ENCODE measurements around the gene ACAA2. TPM values are rescaled to one million over a fixed set of nuclear protein-coding genes. Genes with fewer than 3 reads are reported as not detected.
"Not testable (repeated sequence)": the region's sequence is repeated elsewhere in the genome, so short reads cannot be mapped to it uniquely, and the experiment has no call there.

ACAA2 gene
- total and polyA plus RNA-seq, 5 donors from 2014 or later, result 16.1 to 91.9 (median 69.6) TPM

DNA sequence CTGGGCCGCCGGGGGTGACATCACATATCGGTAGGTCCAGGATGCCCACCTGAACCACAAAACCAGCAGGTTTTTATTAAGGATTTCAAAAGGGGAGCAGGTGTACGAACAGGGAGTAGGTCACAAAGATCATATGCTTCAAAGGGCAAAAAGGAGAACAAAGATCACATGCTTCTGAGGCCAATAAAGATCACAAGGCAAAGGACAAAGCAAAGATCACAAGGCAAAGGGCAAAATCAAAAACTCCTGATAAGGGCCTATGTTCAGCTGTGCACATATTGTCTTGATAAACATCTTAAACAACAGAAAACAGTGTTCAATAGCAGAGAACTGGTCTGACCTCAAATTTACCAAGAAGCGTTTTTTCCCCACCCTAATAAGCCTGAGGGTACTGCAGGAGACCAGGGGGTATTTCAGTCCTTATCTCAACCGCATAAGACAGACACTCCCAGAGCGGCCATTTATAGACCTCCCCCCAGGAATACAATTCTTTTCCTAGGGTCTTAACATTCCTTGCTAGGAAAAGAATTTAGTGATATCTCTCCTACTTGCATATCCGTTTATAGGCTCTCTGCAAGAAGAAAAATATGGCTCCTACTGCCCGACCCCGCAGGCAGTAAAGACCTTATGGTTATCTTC, 4.7 kb downstream of the ACAA2 start:
- not testable (repeated sequence) for H3K9me3 ChIP-seq (ENCODE audit: control insufficient read depth in 2 of 2, low read length in 2 of 2)

DNA sequence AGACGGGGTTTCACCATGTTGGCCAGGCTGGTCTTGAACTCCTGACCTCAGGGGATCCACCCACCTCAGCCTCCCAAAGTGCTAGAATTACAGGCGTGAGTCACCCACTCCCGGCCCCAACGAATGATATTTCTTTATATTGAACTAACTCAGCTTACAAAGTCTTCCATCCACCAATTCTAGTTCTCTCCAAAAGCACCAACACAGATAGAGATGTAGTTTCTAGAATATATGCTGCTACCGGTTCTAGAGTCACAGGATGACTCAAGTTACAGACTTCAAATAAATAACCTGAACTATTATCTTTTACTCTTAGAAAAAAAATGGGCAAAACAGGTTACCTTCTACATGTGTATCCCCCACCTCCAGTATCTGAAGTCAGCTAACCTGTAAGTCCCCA, 9.2 kb downstream of the ACAA2 start:
- no peaks in the 10 kb centered on the region for H3K27me3 Mint-ChIP-seq
- no peak for ATAC-seq (ENCODE audit: low read depth in 2 of 2)
- Histone ChIP-seq H3K9me3 (ENCODE audit: control insufficient read depth in 2 of 2, low read length in 2 of 2) (no peaks in the 10 kb centered on the region), H3K4me3 (ENCODE audit: low read depth, low read length) (no peak overlapping the region), H3K27ac (ENCODE audit: insufficient read depth, low read length, poor library complexity, severe bottlenecking) (no peak overlapping the region), H3K4me1 (ENCODE audit: control insufficient read depth, insufficient read depth, low read length, poor library complexity, severe bottlenecking) (no peaks in the 10 kb centered on the region), H3K27me3 (ENCODE audit: control insufficient read depth, insufficient read depth, low read length) (no peaks in the 10 kb centered on the region), H3K36me3 (ENCODE audit: control insufficient read depth, insufficient read depth, low read length) (peaks cover 9% of the 10 kb centered on the region)
- no peak overlapping the region for H3K4me3 Mint-ChIP-seq
- peaks cover 25 to 45% (median 32%) of the 10 kb centered on the region in 4 donors for H3K4me1 Mint-ChIP-seq
- peaks cover 0 to 9% (median 3%) of the 10 kb centered on the region in 7 donors for H3K9me3 Mint-ChIP-seq
- peaks cover 32% of the 10 kb centered on the region for H3K36me3 Mint-ChIP-seq
- H3K27ac Mint-ChIP-seq, result peak overlapping the region in 1 of 3 donors; percentile 33
- peak in 1 of 3 donors; percentile 20 for DNase-seq

More for the DNA sequence above, 4.7 kb downstream of the ACAA2 start:
- Mint-ChIP-seq H3K9me3 (peaks cover 0 to 18% (median 9%) of the 10 kb centered on the region in 7 donors), H3K36me3 (peaks cover 27% of the 10 kb centered on the region), H3K4me1 (peaks cover 45 to 62% (median 50%) of the 10 kb centered on the region in 4 donors), H3K4me3 (peak overlapping the region in 2 of 4 donors; percentile 22 to 44)
- H3K4me3 ChIP-seq (ENCODE audit: low read depth, low read length); H3K27ac Mint-ChIP-seq; DNase-seq; ATAC-seq (ENCODE audit: low read depth in 2 of 2); H3K27me3 ChIP-seq (ENCODE audit: control insufficient read depth, insufficient read depth, low read length); H3K27me3 Mint-ChIP-seq; H3K36me3 ChIP-seq (ENCODE audit: control insufficient read depth, insufficient read depth, low read length); H3K27ac ChIP-seq (ENCODE audit: insufficient read depth, low read length, poor library complexity, severe bottlenecking): not testable (repeated sequence)
- peaks cover 22% of the 10 kb centered on the region for H3K4me1 ChIP-seq (ENCODE audit: control insufficient read depth, insufficient read depth, low read length, poor library complexity, severe bottlenecking)

DNA sequence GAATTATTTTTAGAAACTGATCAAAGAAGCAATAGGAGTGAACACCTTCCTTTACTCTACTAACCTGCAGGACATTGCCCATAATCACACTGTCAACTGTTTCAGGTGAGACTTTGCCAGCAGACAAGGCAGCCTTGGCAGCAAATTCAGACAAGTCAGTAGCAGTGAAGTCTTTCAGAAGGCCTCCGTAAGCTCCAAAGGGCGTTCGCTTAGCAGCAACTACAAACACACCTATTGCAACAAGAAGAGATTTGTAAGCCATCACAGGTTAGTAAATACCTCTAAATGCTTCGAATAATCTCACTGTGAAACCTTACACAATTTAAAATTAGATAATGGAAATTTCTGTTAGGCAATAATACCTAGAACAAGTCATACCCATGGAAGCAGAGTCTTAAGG, 10.7 kb downstream of the ACAA2 start:
- H3K27me3 ChIP-seq (ENCODE audit: control insufficient read depth, insufficient read depth, low read length), result no peaks in the 10 kb centered on the region
- no peak for DNase-seq
- no peak overlapping the region for H3K4me3 ChIP-seq (ENCODE audit: low read depth, low read length)
- H3K27ac Mint-ChIP-seq, result no peak overlapping the region
- H3K4me1 Mint-ChIP-seq, result peaks cover 27 to 39% (median 28%) of the 10 kb centered on the region in 4 donors
- no peak overlapping the region for H3K27ac ChIP-seq (ENCODE audit: insufficient read depth, low read length, poor library complexity, severe bottlenecking)
- peaks cover 0 to 1% (median 0%) of the 10 kb centered on the region in 7 donors for H3K9me3 Mint-ChIP-seq
- no peak overlapping the region for H3K4me3 Mint-ChIP-seq
- H3K36me3 ChIP-seq (ENCODE audit: control insufficient read depth, insufficient read depth, low read length), result peaks cover 9% of the 10 kb centered on the region
- H3K27me3 Mint-ChIP-seq, result no peaks in the 10 kb centered on the region
- no peak for ATAC-seq (ENCODE audit: low read depth in 2 of 2)
- peaks cover 29% of the 10 kb centered on the region for H3K36me3 Mint-ChIP-seq
- no peaks in the 10 kb centered on the region for H3K9me3 ChIP-seq (ENCODE audit: control insufficient read depth in 2 of 2, low read length in 2 of 2)
- H3K4me1 ChIP-seq (ENCODE audit: control insufficient read depth, insufficient read depth, low read length, poor library complexity, severe bottlenecking), result no peaks in the 10 kb centered on the region

DNA sequence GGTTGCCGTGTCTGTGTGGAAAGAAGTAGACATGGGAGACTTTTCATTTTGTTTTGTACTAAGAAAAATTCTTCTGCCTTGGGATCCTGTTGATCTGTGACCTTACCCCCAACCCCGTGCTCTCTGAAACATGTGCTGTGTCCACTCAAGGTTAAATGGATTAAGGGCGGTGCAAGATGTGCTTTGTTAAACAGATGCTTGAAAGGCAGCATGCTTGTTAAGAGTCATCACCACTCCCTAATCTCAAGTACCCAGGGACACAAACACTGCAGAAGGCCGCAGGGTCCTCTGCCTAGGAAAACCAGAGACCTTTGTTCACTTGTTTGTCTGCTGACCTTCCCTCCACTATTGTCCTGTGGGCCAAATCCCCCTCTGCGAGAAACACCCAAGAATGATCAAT, 12.8 kb downstream of the ACAA2 start:
- not testable (repeated sequence) for DNase-seq; ATAC-seq (ENCODE audit: low read depth in 2 of 2); H3K27me3 Mint-ChIP-seq; H3K27ac Mint-ChIP-seq; H3K4me1 ChIP-seq (ENCODE audit: control insufficient read depth, insufficient read depth, low read length, poor library complexity, severe bottlenecking); H3K27ac ChIP-seq (ENCODE audit: insufficient read depth, low read length, poor library complexity, severe bottlenecking); H3K9me3 ChIP-seq (ENCODE audit: control insufficient read depth in 2 of 2, low read length in 2 of 2); H3K4me3 ChIP-seq (ENCODE audit: low read depth, low read length); H3K9me3 Mint-ChIP-seq; H3K27me3 ChIP-seq (ENCODE audit: control insufficient read depth, insufficient read depth, low read length); H3K4me3 Mint-ChIP-seq
- Mint-ChIP-seq H3K4me1 (peaks cover 19 to 23% (median 21%) of the 10 kb centered on the region in 4 donors), H3K36me3 (peaks cover 35% of the 10 kb centered on the region)
- H3K36me3 ChIP-seq (ENCODE audit: control insufficient read depth, insufficient read depth, low read length), result peaks cover 22% of the 10 kb centered on the region

DNA sequence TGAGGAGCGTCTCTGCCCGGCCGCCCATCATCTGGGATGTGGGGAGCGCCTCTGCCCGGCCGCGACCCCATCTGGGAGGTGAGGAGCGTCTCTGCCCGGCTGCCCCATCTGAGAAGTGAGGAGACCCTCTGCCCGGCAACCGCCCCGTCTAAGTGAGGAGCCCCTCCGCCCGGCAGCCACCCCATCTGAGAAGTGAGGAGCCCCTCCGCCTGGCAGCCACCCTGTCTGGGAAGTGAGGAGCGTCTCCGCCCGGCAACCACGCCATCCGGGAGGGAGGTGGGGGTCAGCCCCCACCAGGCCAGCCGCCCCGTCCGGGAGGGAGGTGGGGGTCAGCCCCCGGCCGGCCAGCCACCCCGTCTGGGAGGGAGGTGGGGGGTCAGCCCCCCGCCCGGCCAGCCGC, 13.5 kb downstream of the ACAA2 start:
- peaks cover 12 to 19% (median 15%) of the 10 kb centered on the region in 4 donors for H3K4me1 Mint-ChIP-seq
- not testable (repeated sequence) for H3K27ac Mint-ChIP-seq; H3K9me3 Mint-ChIP-seq; H3K4me3 Mint-ChIP-seq; H3K4me1 ChIP-seq (ENCODE audit: control insufficient read depth, insufficient read depth, low read length, poor library complexity, severe bottlenecking); DNase-seq; H3K27ac ChIP-seq (ENCODE audit: insufficient read depth, low read length, poor library complexity, severe bottlenecking); H3K27me3 ChIP-seq (ENCODE audit: control insufficient read depth, insufficient read depth, low read length); H3K4me3 ChIP-seq (ENCODE audit: low read depth, low read length); H3K9me3 ChIP-seq (ENCODE audit: control insufficient read depth in 2 of 2, low read length in 2 of 2); ATAC-seq (ENCODE audit: low read depth in 2 of 2); H3K27me3 Mint-ChIP-seq
- peaks cover 39% of the 10 kb centered on the region for H3K36me3 Mint-ChIP-seq
- H3K36me3 ChIP-seq (ENCODE audit: control insufficient read depth, insufficient read depth, low read length), result peaks cover 27% of the 10 kb centered on the region

DNA sequence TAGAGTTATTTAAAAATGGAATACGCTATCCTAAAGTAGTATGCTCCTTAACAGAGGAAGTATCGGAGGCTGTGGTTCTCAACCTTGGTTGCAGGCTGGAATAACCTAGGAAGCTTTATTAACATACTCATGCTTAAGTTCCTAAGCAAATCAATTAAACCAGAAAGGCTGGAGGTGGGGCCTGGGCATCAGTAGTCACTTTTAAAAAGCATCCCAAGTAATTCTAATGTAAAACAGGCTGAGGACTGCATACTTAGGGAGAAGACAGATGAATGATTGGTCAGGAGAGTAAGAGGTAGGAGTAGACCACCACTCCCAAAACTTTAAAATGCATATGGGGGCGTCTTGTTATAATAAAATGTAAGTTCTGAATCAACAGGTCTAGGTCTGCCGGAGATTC, 15.3 kb downstream of the ACAA2 start:
- Mint-ChIP-seq H3K9me3 (no peaks in the 10 kb centered on the region), H3K4me1 (peaks cover 0 to 5% (median 3%) of the 10 kb centered on the region in 4 donors), H3K27ac (no peak overlapping the region), H3K36me3 (peaks cover 35% of the 10 kb centered on the region), H3K4me3 (no peak overlapping the region), H3K27me3 (no peaks in the 10 kb centered on the region)
- Histone ChIP-seq H3K27ac (ENCODE audit: insufficient read depth, low read length, poor library complexity, severe bottlenecking) (no peak overlapping the region), H3K4me3 (ENCODE audit: low read depth, low read length) (no peak overlapping the region), H3K9me3 (ENCODE audit: control insufficient read depth in 2 of 2, low read length in 2 of 2) (no peaks in the 10 kb centered on the region), H3K27me3 (ENCODE audit: control insufficient read depth, insufficient read depth, low read length) (no peaks in the 10 kb centered on the region), H3K36me3 (ENCODE audit: control insufficient read depth, insufficient read depth, low read length) (peaks cover 41% of the 10 kb centered on the region), H3K4me1 (ENCODE audit: control insufficient read depth, insufficient read depth, low read length, poor library complexity, severe bottlenecking) (no peaks in the 10 kb centered on the region)
- DNase-seq, result no peak
- ATAC-seq (ENCODE audit: low read depth in 2 of 2), result no peak

DNA sequence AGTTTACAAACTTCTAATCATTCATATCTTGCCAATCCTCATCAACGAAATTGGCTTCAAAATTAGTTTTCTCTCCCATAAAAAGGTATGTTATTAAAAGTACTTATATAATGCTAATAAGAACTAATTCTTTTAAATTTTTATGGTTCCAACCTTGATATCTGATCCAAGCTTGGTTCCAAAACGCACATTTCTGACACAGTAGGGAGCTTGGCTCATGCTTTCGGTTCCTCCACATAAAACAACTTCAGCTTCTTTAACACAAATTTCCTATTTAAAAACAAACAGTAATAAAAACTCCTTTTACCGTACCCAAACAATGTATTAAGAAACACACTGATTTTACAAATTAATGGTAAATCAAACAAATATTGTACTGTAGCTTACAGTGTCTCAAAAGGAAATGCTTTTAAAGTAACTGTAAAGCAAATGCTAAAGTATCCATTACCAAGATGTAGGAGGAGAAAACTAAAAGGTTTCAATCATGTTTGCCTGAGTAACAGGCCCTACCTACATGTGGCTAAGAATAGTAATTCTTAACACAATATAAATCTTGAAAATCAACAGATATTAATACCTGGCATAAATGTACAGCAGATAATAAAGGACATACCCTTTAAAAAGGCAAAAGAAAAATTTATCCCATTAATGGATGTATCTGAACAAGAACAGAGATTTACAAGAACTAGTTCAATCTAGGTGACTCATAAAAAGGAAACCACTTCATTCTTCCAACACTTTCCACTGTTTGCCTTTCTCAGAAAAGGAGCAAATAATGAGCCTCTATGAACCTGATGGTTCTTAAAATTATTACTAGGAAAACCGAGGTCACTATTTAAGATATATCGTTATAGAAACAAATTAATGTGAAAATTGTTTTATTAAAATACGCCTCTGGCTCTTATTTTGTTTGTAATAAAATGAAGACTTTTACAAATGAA, 17.5 kb downstream of the ACAA2 start:
- H3K27me3 Mint-ChIP-seq, result no peaks in the 10 kb centered on the region
- H3K9me3 Mint-ChIP-seq, result no peaks in the 10 kb centered on the region
- H3K27ac Mint-ChIP-seq, result peak overlapping the region in 1 of 3 donors; percentile 45
- no peaks in the 10 kb centered on the region for H3K4me1 ChIP-seq (ENCODE audit: control insufficient read depth, insufficient read depth, low read length, poor library complexity, severe bottlenecking)
- peaks cover 0 to 4% (median 2%) of the 10 kb centered on the region in 4 donors for H3K4me1 Mint-ChIP-seq
- no peak for DNase-seq
- ATAC-seq (ENCODE audit: low read depth in 2 of 2), result no peak
- peaks cover 46% of the 10 kb centered on the region for H3K36me3 ChIP-seq (ENCODE audit: control insufficient read depth, insufficient read depth, low read length)
- no peaks in the 10 kb centered on the region for H3K27me3 ChIP-seq (ENCODE audit: control insufficient read depth, insufficient read depth, low read length)
- H3K36me3 Mint-ChIP-seq, result peaks cover 39% of the 10 kb centered on the region
- H3K9me3 ChIP-seq (ENCODE audit: control insufficient read depth in 2 of 2, low read length in 2 of 2), result no peaks in the 10 kb centered on the region
- no peak overlapping the region for H3K4me3 ChIP-seq (ENCODE audit: low read depth, low read length)
- no peak overlapping the region for H3K4me3 Mint-ChIP-seq
- no peak overlapping the region for H3K27ac ChIP-seq (ENCODE audit: insufficient read depth, low read length, poor library complexity, severe bottlenecking)
